ENCODE results near the gene PCNA.
A peak's percentile ranks its signal among the peaks of the same experiment; 100 is the strongest.

Gene PCNA

GRCh38 chr20:5140195-5140594, 20.4 kb upstream of the PCNA start:
- peaks cover 36% of the 10 kb centered on the region for H3K79me1 ChIP-seq (replicated peaks; ENCODE audit: low read length, poor library complexity, severe bottlenecking)
- H3K23ac ChIP-seq (ENCODE audit: low read length in 2 of 2) = no peak overlapping the region
- no peak overlapping the region for H4K91ac ChIP-seq (ENCODE audit: low read length)
- peaks cover 4% of the 10 kb centered on the region for H3K4me1 ChIP-seq (ENCODE audit: control insufficient read depth, insufficient read depth, low read depth, low read length)
- no peak overlapping the region for H3K14ac ChIP-seq (ENCODE audit: low read length in 2 of 2)
- no peak overlapping the region for H3K4me2 ChIP-seq (ENCODE audit: low read length, poor library complexity, severe bottlenecking)
- no peak overlapping the region for H2BK15ac ChIP-seq (ENCODE audit: low read depth, poor library complexity, severe bottlenecking)
- H2BK120ac ChIP-seq (ENCODE audit: low read depth, low read length) = no peak overlapping the region
- no peak for DNase-seq
- no peak overlapping the region for H2AK5ac ChIP-seq (ENCODE audit: low read length, severe bottlenecking)
- H3K9ac ChIP-seq (ENCODE audit: low read length) = no peak overlapping the region
- H3K27ac ChIP-seq (ENCODE audit: low read length, poor library complexity, severe bottlenecking) = no peak overlapping the region
- no peak overlapping the region for H3K18ac ChIP-seq (ENCODE audit: low read depth in 1 of 2, low read length in 2 of 2)
- H3K4me3 ChIP-seq (ENCODE audit: insufficient read depth in 1 of 2, low read depth in 1 of 2, low read length in 2 of 2) = no peak overlapping the region
- H4K8ac ChIP-seq (ENCODE audit: low read length) = no peak overlapping the region
- no peak overlapping the region for H2BK12ac ChIP-seq (ENCODE audit: low read length in 2 of 2)
- H2BK5ac ChIP-seq (ENCODE audit: low read depth, low read length, poor library complexity, severe bottlenecking) = no peak overlapping the region
- no peaks in the 10 kb centered on the region for H3K27me3 ChIP-seq (ENCODE audit: control insufficient read depth in 1 of 2, insufficient read depth in 1 of 2, low read length in 2 of 2)
- H2AFZ ChIP-seq (ENCODE audit: low read depth, low read length) = no peak overlapping the region
- H3K9me3 ChIP-seq (ENCODE audit: control insufficient read depth, low read length) = no peaks in the 10 kb centered on the region
- no peak overlapping the region for H3K4ac ChIP-seq (ENCODE audit: low read depth in 1 of 2, low read length in 2 of 2)
- no peaks in the 10 kb centered on the region for H3K36me3 ChIP-seq (ENCODE audit: control insufficient read depth in 1 of 2, insufficient read depth in 2 of 2, low read depth in 1 of 2, low read length in 2 of 2)

GRCh38 chr20:5136096-5136495, 16.3 kb upstream of the PCNA start:
- H3K18ac ChIP-seq (ENCODE audit: low read depth in 1 of 2, low read length in 2 of 2) = peak overlapping the region in 1 of 2 experiments; percentile 34
- H3K36me3 ChIP-seq (ENCODE audit: control insufficient read depth in 1 of 2, insufficient read depth in 2 of 2, low read depth in 1 of 2, low read length in 2 of 2) = no peaks in the 10 kb centered on the region
- no peaks in the 10 kb centered on the region for H3K27me3 ChIP-seq (ENCODE audit: control insufficient read depth in 1 of 2, insufficient read depth in 1 of 2, low read length in 2 of 2)
- H3K23ac ChIP-seq (ENCODE audit: low read length in 2 of 2) = no peak overlapping the region
- H2BK12ac ChIP-seq (ENCODE audit: low read length in 2 of 2) = no peak overlapping the region
- no peak for DNase-seq
- no peak overlapping the region for H2BK120ac ChIP-seq (ENCODE audit: low read depth, low read length)
- no peak overlapping the region for H4K91ac ChIP-seq (ENCODE audit: low read length)
- H3K9ac ChIP-seq (ENCODE audit: low read length) = no peak overlapping the region
- H3K4me1 ChIP-seq (ENCODE audit: control insufficient read depth, insufficient read depth, low read depth, low read length) = peaks cover 4% of the 10 kb centered on the region
- peak overlapping the region in 1 of 2 experiments; percentile 80 for H3K14ac ChIP-seq (ENCODE audit: low read length in 2 of 2)
- H3K27ac ChIP-seq (ENCODE audit: low read length, poor library complexity, severe bottlenecking) = no peak overlapping the region
- WGBS = 85% methylated on average over 4 of the region's 4 CpGs
- H3K79me1 ChIP-seq (replicated peaks; ENCODE audit: low read length, poor library complexity, severe bottlenecking) = peaks cover 34% of the 10 kb centered on the region
- no peak overlapping the region for H3K4ac ChIP-seq (ENCODE audit: low read depth in 1 of 2, low read length in 2 of 2)
- H2BK15ac ChIP-seq (ENCODE audit: low read depth, poor library complexity, severe bottlenecking) = no peak overlapping the region
- H3K9me3 ChIP-seq (ENCODE audit: control insufficient read depth, low read length) = no peaks in the 10 kb centered on the region
- H4K8ac ChIP-seq (ENCODE audit: low read length) = no peak overlapping the region
- no peak overlapping the region for H3K4me2 ChIP-seq (ENCODE audit: low read length, poor library complexity, severe bottlenecking)
- H2BK5ac ChIP-seq (ENCODE audit: low read depth, low read length, poor library complexity, severe bottlenecking) = no peak overlapping the region
- no peak overlapping the region for H3K4me3 ChIP-seq (ENCODE audit: insufficient read depth in 1 of 2, low read depth in 1 of 2, low read length in 2 of 2)
- no peak overlapping the region for H2AFZ ChIP-seq (ENCODE audit: low read depth, low read length)
- H2AK5ac ChIP-seq (ENCODE audit: low read length, severe bottlenecking) = no peak overlapping the region

- Histone ChIP-seq H3K9me3 (ENCODE audit: control insufficient read depth, low read length) (no peaks in the 10 kb centered on the region), H2BK12ac (ENCODE audit: low read length in 2 of 2) (no peak overlapping the region), H4K91ac (ENCODE audit: low read length) (no peak overlapping the region), H3K27ac (ENCODE audit: low read length, poor library complexity, severe bottlenecking) (no peak overlapping the region), H3K23ac (ENCODE audit: low read length in 2 of 2) (no peak overlapping the region), H2BK5ac (ENCODE audit: low read depth, low read length, poor library complexity, severe bottlenecking) (no peak overlapping the region), H2BK120ac (ENCODE audit: low read depth, low read length) (no peak overlapping the region), H3K79me1 (replicated peaks; ENCODE audit: low read length, poor library complexity, severe bottlenecking) (peaks cover 32% of the 10 kb centered on the region), H3K18ac (ENCODE audit: low read depth in 1 of 2, low read length in 2 of 2) (peak overlapping the region in 1 of 2 experiments; percentile 48), H3K4me2 (ENCODE audit: low read length, poor library complexity, severe bottlenecking) (no peak overlapping the region), H2AFZ (ENCODE audit: low read depth, low read length) (no peak overlapping the region), H3K14ac (ENCODE audit: low read length in 2 of 2) (no peak overlapping the region), H2BK15ac (ENCODE audit: low read depth, poor library complexity, severe bottlenecking) (no peak overlapping the region), H4K8ac (ENCODE audit: low read length) (no peak overlapping the region), H3K9ac (ENCODE audit: low read length) (no peak overlapping the region), H3K4ac (ENCODE audit: low read depth in 1 of 2, low read length in 2 of 2) (no peak overlapping the region), H3K27me3 (ENCODE audit: control insufficient read depth in 1 of 2, insufficient read depth in 1 of 2, low read length in 2 of 2) (no peaks in the 10 kb centered on the region), H2AK5ac (ENCODE audit: low read length, severe bottlenecking) (no peak overlapping the region), H3K36me3 (ENCODE audit: control insufficient read depth in 1 of 2, insufficient read depth in 2 of 2, low read depth in 1 of 2, low read length in 2 of 2) (no peaks in the 10 kb centered on the region), H3K4me1 (ENCODE audit: control insufficient read depth, insufficient read depth, low read depth, low read length) (peaks cover 4% of the 10 kb centered on the region), H3K4me3 (ENCODE audit: insufficient read depth in 1 of 2, low read depth in 1 of 2, low read length in 2 of 2) (no peak overlapping the region)
- 94% methylated on average over 3 of the region's 4 CpGs for WGBS
- DNase-seq = no peak
Observed at GRCh38 chr20:5135363-5136012, 15.7 kb upstream of the PCNA start.

DNA sequence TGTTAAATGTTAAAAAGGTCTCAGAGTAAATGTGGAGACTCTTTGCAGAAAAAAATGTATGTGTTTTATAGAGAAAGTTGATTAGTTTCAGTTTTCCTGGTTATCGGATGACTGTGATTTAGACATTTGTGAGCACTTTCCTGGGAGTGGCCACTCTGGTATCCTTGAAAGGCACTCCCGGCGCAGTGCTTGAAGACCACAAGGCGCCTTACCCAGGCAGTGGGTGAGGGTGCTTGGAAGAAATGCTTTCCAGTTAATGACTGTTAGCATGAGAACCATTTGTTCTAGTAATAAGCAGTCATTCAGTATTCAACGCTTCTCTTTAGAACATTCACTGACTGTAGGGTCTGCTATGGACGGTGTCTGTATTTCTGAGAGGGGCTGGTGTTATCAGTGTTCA, 14.2 kb upstream of the PCNA start:
- Histone ChIP-seq H3K4ac (ENCODE audit: low read depth in 1 of 2, low read length in 2 of 2) (no peak overlapping the region), H2AK5ac (ENCODE audit: low read length, severe bottlenecking) (no peak overlapping the region), H3K18ac (ENCODE audit: low read depth in 1 of 2, low read length in 2 of 2) (no peak overlapping the region), H4K91ac (ENCODE audit: low read length) (no peak overlapping the region), H3K14ac (ENCODE audit: low read length in 2 of 2) (no peak overlapping the region), H4K8ac (ENCODE audit: low read length) (no peak overlapping the region), H2BK120ac (ENCODE audit: low read depth, low read length) (no peak overlapping the region), H2BK12ac (ENCODE audit: low read length in 2 of 2) (no peak overlapping the region), H3K27ac (ENCODE audit: low read length, poor library complexity, severe bottlenecking) (no peak overlapping the region), H3K79me1 (replicated peaks; ENCODE audit: low read length, poor library complexity, severe bottlenecking) (peaks cover 31% of the 10 kb centered on the region), H3K27me3 (ENCODE audit: control insufficient read depth in 1 of 2, insufficient read depth in 1 of 2, low read length in 2 of 2) (no peaks in the 10 kb centered on the region), H2AFZ (ENCODE audit: low read depth, low read length) (no peak overlapping the region), H2BK15ac (ENCODE audit: low read depth, poor library complexity, severe bottlenecking) (no peak overlapping the region), H2BK5ac (ENCODE audit: low read depth, low read length, poor library complexity, severe bottlenecking) (no peak overlapping the region), H3K4me3 (ENCODE audit: insufficient read depth in 1 of 2, low read depth in 1 of 2, low read length in 2 of 2) (no peak overlapping the region), H3K36me3 (ENCODE audit: control insufficient read depth in 1 of 2, insufficient read depth in 2 of 2, low read depth in 1 of 2, low read length in 2 of 2) (no peaks in the 10 kb centered on the region), H3K9ac (ENCODE audit: low read length) (no peak overlapping the region), H3K23ac (ENCODE audit: low read length in 2 of 2) (no peak overlapping the region), H3K9me3 (ENCODE audit: control insufficient read depth, low read length) (no peaks in the 10 kb centered on the region), H3K4me2 (ENCODE audit: low read length, poor library complexity, severe bottlenecking) (no peak overlapping the region), H3K4me1 (ENCODE audit: control insufficient read depth, insufficient read depth, low read depth, low read length) (peaks cover 4% of the 10 kb centered on the region)
- 98% methylated on average over 4 of the region's 6 CpGs for WGBS
- no peak for DNase-seq
